ENCODE measurements around the gene TRIM5.

TRIM5 gene

DNA sequence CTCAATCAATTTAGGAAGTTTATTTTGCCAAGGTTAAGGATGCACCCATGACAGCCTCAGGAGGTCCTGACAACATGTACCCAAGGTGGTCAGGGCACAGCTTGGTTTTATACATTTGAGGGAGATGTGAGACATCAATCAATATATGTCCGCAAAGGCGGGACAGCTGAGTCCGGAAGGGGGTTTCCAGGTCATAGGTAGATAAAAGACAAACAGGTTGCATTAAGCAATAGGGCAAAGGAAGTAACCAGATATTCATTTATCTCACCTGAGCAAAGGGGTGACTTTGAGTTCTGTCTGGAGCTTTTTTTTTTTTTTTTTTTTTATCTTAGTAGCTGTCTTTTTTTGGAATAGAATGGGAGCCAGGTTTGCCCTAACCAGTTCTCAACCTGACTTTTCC lies 62.1 kb downstream of the TRIM5 start:
- Histone ChIP-seq H3K27me3 (no peaks in the 10 kb centered on the region), H3K4me3 (ENCODE audit: low read depth in 1 of 2, low read length in 1 of 2) (no peak overlapping the region), H3K4me1 (ENCODE audit: control insufficient read depth in 1 of 2, insufficient read depth in 1 of 2, low read depth in 1 of 2, low read length in 1 of 2) (peaks cover 21 to 23% of the 10 kb centered on the region in 2 experiments), H3K27ac (no peak overlapping the region), H3K36me3 (no peaks in the 10 kb centered on the region), H3K9me3 (no peaks in the 10 kb centered on the region)
- TF ChIP-seq, protein P1, sequence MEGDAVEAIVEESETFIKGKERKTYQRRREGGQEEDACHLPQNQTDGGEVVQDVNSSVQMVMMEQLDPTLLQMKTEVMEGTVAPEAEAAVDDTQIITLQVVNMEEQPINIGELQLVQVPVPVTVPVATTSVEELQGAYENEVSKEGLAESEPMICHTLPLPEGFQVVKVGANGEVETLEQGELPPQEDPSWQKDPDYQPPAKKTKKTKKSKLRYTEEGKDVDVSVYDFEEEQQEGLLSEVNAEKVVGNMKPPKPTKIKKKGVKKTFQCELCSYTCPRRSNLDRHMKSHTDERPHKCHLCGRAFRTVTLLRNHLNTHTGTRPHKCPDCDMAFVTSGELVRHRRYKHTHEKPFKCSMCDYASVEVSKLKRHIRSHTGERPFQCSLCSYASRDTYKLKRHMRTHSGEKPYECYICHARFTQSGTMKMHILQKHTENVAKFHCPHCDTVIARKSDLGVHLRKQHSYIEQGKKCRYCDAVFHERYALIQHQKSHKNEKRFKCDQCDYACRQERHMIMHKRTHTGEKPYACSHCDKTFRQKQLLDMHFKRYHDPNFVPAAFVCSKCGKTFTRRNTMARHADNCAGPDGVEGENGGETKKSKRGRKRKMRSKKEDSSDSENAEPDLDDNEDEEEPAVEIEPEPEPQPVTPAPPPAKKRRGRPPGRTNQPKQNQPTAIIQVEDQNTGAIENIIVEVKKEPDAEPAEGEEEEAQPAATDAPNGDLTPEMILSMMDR (IDR thresholded peaks at IDR 0.05), result no peak

DNA sequence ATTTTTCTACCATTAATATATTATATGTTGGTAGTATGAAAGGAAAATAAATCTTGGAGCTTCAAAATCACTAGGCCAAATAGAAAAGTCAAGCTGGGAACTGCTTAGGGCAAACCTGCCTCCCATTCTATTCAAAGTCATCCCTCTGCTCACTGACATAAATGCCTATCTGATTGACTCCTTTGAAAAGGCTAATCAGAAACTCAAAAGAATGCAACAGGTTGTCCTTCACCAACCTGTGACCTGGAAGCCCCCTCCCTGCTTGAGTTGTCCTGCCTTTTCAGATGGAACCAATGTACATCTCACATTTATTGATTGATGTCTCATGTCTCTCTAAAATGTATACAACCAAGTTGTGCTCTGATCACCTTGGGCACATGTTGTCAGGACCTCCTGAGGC lies 63.3 kb downstream of the TRIM5 start:
- TF ChIP-seq, protein P1 (IDR thresholded peaks at IDR 0.05), result no peak
- Histone ChIP-seq H3K27me3 (no peaks in the 10 kb centered on the region), H3K4me3 (ENCODE audit: low read depth in 1 of 2, low read length in 1 of 2) (no peak overlapping the region), H3K36me3 (no peaks in the 10 kb centered on the region), H3K9me3 (no peaks in the 10 kb centered on the region), H3K4me1 (ENCODE audit: control insufficient read depth in 1 of 2, insufficient read depth in 1 of 2, low read depth in 1 of 2, low read length in 1 of 2) (peaks cover 21 to 23% of the 10 kb centered on the region in 2 experiments), H3K27ac (no peak overlapping the region)

DNA sequence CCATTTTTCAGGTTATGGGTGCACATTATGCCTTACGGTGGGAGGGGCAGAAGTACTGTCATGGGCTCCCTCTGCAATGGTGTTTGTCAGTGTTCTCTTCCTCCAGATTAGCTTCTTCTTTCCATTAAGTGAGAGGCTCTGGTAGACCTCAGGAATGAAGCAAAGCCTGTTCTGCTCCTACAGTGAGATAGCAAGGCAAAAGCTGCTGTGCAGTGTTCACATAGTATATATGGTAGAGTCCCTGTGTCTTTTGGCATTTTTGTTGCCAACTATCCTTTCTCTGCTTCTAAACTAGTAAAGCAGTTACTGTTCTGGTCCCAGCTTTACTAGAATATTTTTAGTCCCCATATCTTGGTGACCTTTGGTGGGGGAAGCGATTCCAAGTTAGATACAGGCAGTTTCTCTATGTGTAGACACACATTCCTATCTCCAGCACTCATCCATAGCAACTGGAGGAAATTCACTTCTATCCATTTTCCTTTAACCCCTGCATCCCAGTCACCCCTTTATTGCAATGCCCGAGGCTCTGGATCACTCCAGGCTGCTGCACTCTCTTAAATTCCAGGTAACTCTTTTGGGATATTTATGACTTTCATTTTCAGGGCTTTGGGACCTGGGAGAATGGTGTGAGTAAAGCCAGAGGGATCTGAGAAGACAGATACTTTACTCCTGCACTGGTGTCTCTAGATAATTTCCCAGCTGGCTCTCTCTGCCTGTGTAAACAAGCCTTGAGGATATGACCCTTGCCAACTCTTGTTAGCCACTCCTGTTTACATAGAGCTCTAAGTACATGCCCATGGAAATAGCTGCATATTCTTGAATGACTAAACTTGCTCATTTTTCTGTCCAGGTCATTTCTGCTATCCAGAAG lies 64.0 kb downstream of the TRIM5 start:
- TF ChIP-seq, protein P1 (IDR thresholded peaks at IDR 0.05), result no peak
- Histone ChIP-seq H3K27me3 (no peaks in the 10 kb centered on the region), H3K4me1 (ENCODE audit: control insufficient read depth in 1 of 2, insufficient read depth in 1 of 2, low read depth in 1 of 2, low read length in 1 of 2) (peaks cover 19 to 21% of the 10 kb centered on the region in 2 experiments), H3K9me3 (no peaks in the 10 kb centered on the region), H3K36me3 (no peaks in the 10 kb centered on the region), H3K4me3 (ENCODE audit: low read depth in 1 of 2, low read length in 1 of 2) (no peak overlapping the region), H3K27ac (no peak overlapping the region)

DNA sequence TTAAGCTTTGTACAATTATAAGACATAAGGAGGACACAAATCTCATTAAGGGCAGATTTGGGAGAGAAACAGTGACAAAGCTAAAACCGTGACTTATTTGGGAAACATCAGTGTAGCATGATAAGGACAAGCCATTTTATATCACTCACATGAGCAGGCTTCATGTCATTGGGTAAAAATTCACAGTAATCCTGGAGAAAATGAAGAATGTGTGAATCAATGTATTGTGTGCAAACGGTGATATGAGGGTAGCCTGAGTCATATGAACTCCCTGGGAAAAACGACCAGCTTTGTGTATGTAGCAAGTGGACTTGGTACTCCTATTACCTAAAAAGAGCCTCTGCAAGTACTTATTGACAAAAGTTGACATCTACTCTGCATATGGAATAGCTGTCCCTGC lies 66.1 kb downstream of the TRIM5 start:
- Histone ChIP-seq H3K27ac (no peak overlapping the region), H3K4me3 (ENCODE audit: low read depth in 1 of 2, low read length in 1 of 2) (no peak overlapping the region), H3K36me3 (no peaks in the 10 kb centered on the region), H3K9me3 (no peaks in the 10 kb centered on the region), H3K27me3 (no peaks in the 10 kb centered on the region), H3K4me1 (ENCODE audit: control insufficient read depth in 1 of 2, insufficient read depth in 1 of 2, low read depth in 1 of 2, low read length in 1 of 2) (peaks cover 2 to 3% of the 10 kb centered on the region in 2 experiments)
- TF ChIP-seq, protein P1 (IDR thresholded peaks at IDR 0.05), result no peak
